Muscle layer of colon (tissue), 2 donors: ENCODE results near the gene PRMT7.

ENCODE experiments used
- H3K27ac ChIP-seq: one replicate; pipeline ENCODE4 v1.7.0; 2013; ENCODE audit warnings: low read depth, mild to moderate bottlenecking, low read length, moderate library complexity
- H3K27me3 ChIP-seq, 2 donors: one replicate each; pipeline ENCODE4 v1.7.0; 2013; ENCODE audit warnings: low read length in 2 of 2, mild to moderate bottlenecking in 2 of 2; ENCODE audit not compliant: insufficient read depth in 2 of 2, control insufficient read depth in 1 of 2
- H3K36me3 ChIP-seq: one replicate; pipeline ENCODE4 v1.7.0; 2013; ENCODE audit warnings: mild to moderate bottlenecking, low read length; ENCODE audit not compliant: insufficient read depth
- H3K4me1 ChIP-seq: one replicate; pipeline ENCODE4 v1.7.0; 2013; ENCODE audit warnings: mild to moderate bottlenecking, low read length; ENCODE audit not compliant: insufficient read depth
- H3K4me3 ChIP-seq, 2 donors: one replicate each; pipeline ENCODE4 v1.7.0; 2013; ENCODE audit warnings: low read length in 2 of 2, low read depth in 1 of 2, mild to moderate bottlenecking in 1 of 2, moderate library complexity in 1 of 2
- H3K9ac ChIP-seq: one replicate; pipeline ENCODE4 v1.7.0; 2013; ENCODE audit warnings: low read length
- H3K9me3 ChIP-seq: one replicate; pipeline ENCODE4 v1.7.0; 2013; ENCODE audit warnings: mild to moderate bottlenecking, low read length
- donor health status: abdominal sarcoma.
- donor health status: Adenocarcinoma of cecum.

The PRMT7 gene

DNA sequence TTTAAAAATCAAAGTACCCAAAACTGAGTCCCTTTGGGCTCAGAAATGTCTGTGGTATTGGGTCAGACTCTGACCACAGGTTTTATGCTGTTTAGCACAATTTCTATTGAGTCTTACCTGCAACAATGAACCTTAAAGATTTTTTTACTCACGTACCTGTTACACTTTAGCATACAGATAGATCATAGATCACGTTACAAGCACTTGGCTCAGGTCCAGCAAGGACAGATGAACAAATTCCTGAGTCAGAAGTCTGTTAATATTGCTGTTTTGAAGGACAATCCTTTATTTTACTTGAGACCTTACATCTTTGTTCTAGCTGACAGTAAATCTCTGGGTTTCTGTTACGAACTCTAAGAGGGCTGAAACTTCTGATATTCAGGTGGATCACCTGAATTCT, 12.9 kb upstream of the PRMT7 start:
- peaks cover 12% of the 10 kb centered on the region for H3K4me1 ChIP-seq
- H3K9me3 ChIP-seq = no peaks in the 10 kb centered on the region
- no peaks in the 10 kb centered on the region for H3K27me3 ChIP-seq
- H3K9ac ChIP-seq = no peak overlapping the region
- H3K4me3 ChIP-seq = no peak overlapping the region
- H3K36me3 ChIP-seq = peaks cover 66% of the 10 kb centered on the region
- H3K27ac ChIP-seq = no peak overlapping the region

DNA sequence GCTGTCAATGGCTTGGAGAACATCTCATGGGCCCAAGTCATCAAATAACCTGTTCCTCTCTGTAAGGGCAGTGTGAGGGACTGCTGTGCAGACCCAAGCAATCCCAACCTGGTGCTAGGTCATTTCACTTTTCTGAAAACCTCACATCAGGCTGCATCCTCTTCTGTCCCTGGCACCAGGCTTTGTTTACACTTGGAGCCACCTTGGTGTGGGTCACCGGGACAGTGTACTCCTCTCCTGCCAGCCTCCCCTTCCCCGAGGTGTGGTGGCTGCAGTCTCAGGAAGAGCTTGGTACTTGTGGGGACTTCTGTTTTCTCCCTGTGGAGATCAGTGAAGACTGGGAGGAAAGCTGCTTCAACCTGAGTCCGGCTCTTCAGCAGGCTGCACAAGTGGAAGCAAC, 12.5 kb upstream of the PRMT7 start:
- Histone ChIP-seq H3K36me3 (peaks cover 67% of the 10 kb centered on the region), H3K27ac (peak overlapping the region; percentile 68)

DNA sequence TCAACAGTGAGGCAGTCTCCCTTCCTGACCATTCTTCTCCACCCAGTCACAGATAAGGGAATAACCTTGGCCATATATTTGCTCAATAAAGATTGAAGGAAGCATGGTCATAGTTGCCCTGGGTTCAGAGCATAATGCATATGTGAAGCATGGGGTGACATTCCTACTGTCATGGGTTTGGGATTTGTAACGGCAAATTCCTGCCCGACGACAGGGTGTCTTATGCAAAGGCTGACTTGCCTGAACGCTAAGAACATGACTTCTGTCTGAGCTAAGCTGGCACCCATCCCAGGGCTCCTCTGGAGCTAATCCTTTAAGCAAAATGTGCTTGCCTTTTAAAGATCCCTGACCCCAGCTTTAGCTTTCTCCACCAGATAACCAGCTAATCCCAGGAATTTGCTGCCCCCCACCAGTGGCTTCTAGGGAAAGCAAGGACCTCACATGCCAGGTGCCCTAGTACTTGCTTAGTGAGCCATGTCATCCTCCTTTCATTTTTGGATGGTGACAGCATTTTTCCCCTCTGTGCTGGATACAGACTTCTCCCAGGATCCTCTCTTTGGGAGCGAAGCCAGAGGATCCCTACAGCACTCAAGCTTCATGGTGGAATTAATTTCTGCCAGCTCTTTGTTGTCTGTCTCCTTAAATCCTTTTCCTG, 11.8 kb upstream of the PRMT7 start:
- Histone ChIP-seq H3K4me1 (peaks cover 12% of the 10 kb centered on the region), H3K9ac (no peak overlapping the region), H3K27me3 (no peaks in the 10 kb centered on the region), H3K36me3 (peaks cover 66% of the 10 kb centered on the region), H3K4me3 (no peak overlapping the region), H3K9me3 (no peaks in the 10 kb centered on the region), H3K27ac (peak overlapping the region; percentile 68)

More for the DNA sequence above, 12.5 kb upstream of the PRMT7 start:
- Histone ChIP-seq H3K27me3 (no peaks in the 10 kb centered on the region), H3K9ac (no peak overlapping the region), H3K4me1 (peaks cover 12% of the 10 kb centered on the region), H3K9me3 (no peaks in the 10 kb centered on the region), H3K4me3 (no peak overlapping the region)

DNA sequence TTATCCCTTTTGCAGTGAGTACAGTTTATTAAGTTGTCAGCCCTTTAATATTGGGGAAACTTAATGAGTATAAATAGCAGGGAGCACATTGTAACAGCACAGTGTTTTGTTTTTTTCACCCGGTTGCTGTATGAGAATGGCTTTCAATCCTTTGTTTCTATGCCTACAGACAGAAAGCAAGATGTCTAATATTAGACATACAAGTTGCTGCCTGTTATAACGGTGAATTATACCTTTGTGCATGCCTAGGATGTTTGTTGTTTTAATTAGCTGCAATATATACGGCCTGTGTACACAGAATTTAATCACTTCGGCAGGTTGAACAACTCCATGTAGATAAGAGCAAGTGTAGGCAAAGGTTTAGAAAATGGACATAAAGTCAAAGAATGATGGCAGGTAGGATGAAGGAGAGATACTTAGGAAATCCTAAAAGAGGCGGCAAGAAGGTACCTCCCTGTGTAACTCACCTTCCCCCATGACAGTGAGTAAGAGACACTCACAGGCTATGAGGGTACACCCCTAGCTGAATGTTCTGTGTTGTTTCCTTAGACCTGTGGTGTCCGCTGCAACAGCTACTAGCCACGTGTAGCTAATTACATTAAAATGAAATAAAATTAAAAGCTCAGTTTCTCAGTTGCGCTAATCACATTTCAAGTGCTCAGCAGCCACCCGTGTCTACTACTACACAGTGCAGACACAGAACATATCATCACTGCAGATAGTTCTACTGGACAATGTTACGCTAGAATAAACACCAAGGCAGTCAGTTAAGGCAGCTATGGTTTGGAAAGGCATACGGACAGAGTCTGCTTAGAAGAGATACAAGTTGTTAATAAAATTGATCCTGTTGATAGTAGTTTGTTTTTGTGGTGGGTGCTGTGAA, 11.0 kb upstream of the PRMT7 start:
- peaks cover 12% of the 10 kb centered on the region for H3K4me1 ChIP-seq
- no peaks in the 10 kb centered on the region for H3K9me3 ChIP-seq
- no peaks in the 10 kb centered on the region for H3K27me3 ChIP-seq
- H3K36me3 ChIP-seq = peaks cover 62% of the 10 kb centered on the region
- peak overlapping the region; percentile 68 for H3K27ac ChIP-seq
- H3K9ac ChIP-seq = no peak overlapping the region
- H3K4me3 ChIP-seq = no peak overlapping the region

DNA sequence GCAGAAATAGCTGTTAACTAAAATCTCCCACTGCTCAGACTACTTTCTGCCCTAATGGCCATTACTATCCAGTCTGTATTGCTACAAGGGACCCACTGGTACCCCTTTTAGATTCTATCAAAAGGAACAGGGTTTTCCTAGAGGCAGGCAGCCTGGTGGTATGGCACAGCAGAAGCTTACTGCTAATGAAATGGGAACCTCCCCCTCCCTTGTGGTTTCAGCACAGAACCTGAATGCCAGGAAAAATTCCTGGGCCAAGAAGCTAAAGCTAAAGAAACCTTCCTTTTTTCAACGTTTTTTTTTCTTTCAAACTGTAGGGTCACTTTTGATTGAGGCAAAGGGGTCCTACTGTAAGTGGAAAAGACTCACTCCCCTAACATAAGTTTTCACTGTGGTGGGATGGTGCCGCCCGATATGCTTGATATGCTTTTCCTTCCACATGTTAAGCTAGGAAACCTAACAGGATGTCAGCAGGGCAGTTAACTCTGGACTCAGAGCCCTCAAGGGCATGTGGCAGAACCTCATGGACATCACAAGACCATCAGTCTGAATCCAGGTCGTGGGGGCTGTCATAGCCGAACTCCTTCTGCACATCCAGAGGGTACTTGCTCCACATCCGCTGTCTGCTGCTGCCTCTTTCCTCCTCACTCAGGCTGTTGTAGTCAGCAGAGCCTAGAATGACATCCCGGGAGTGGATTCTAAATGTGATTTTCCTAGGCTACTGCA, 9.9 kb upstream of the PRMT7 start:
- Histone ChIP-seq H3K36me3 (peaks cover 58% of the 10 kb centered on the region), H3K9ac (no peak overlapping the region), H3K9me3 (no peaks in the 10 kb centered on the region), H3K4me3 (no peak overlapping the region), H3K4me1 (peaks cover 12% of the 10 kb centered on the region), H3K27me3 (no peaks in the 10 kb centered on the region), H3K27ac (peak overlapping the region; percentile 19)

DNA sequence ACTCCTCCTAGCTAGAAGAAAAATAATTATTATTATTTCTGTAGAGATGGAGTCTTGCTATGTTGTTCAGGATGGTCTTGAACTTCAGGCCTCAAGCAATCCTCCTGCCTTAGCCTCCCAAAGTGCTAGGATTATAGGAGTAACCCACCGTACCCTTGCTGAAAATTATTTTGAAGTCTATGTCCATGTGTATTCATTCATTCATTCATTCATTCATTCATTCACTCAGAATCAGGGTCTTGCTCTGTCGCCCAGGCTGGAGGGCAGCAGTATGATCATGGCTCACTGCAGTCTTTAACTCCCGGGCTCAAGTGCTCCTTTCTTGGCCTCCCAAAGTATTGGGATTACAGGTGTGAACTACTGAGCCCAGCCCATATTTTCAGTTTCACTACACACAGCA, 4.2 kb upstream of the PRMT7 start:
- H3K4me3 ChIP-seq = no peak overlapping the region
- H3K27me3 ChIP-seq = no peaks in the 10 kb centered on the region
- H3K4me1 ChIP-seq = peaks cover 19% of the 10 kb centered on the region
- H3K9ac ChIP-seq = no peak overlapping the region
- H3K9me3 ChIP-seq = no peaks in the 10 kb centered on the region
- H3K36me3 ChIP-seq = peaks cover 36% of the 10 kb centered on the region
- no peak overlapping the region for H3K27ac ChIP-seq

DNA sequence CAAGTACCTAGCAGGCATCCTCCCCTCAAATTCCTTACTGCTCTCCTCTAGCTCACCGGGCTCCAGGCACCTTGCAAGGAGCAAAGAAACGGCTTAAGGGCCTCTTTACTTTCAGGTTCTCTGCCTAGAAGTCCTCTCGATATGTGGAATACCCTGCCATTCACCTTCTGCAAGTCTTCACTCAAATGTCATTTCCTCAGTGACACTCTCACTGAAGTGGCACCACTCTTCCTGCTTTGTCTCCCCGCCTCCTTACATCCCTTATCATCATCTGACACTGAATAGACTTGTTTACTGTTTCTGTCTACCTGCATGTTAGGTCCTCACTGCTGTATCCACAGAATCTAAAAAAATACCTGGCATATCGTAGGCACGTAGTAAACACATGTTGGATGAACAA, 1.0 kb upstream of the PRMT7 start:
- H3K27ac ChIP-seq = peak overlapping the region; percentile 43
- no peaks in the 10 kb centered on the region for H3K9me3 ChIP-seq
- H3K9ac ChIP-seq = peak overlapping the region; percentile 84
- H3K4me1 ChIP-seq = peaks cover 21% of the 10 kb centered on the region
- H3K36me3 ChIP-seq = peaks cover 28% of the 10 kb centered on the region
- peak overlapping the region; percentile 77 to 89 for H3K4me3 ChIP-seq
- H3K27me3 ChIP-seq = no peaks in the 10 kb centered on the region

DNA sequence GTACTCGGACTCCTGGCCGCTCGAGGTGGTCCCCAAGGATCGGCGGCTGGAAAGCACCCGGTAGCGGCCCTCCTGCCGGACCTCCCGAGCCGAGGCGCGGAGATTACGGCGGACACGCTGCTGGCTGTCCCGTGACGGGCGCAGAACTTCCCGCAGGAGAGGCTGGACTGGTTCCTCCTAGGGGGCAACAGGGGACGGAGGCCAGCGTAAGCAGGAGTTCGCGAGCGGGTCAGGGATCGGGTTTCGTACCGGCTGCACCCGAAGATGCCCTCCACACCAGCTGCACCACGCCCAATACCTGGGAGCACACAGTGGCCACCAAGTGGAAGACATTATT, 414 bp upstream of the PRMT7 start:
- peaks cover 23% of the 10 kb centered on the region for H3K36me3 ChIP-seq
- peak overlapping the region; percentile 77 to 89 for H3K4me3 ChIP-seq
- peak overlapping the region; percentile 43 for H3K27ac ChIP-seq
- H3K9me3 ChIP-seq = no peaks in the 10 kb centered on the region
- peak overlapping the region; percentile 84 for H3K9ac ChIP-seq
- H3K4me1 ChIP-seq = peaks cover 21% of the 10 kb centered on the region
- H3K27me3 ChIP-seq = no peaks in the 10 kb centered on the region

DNA sequence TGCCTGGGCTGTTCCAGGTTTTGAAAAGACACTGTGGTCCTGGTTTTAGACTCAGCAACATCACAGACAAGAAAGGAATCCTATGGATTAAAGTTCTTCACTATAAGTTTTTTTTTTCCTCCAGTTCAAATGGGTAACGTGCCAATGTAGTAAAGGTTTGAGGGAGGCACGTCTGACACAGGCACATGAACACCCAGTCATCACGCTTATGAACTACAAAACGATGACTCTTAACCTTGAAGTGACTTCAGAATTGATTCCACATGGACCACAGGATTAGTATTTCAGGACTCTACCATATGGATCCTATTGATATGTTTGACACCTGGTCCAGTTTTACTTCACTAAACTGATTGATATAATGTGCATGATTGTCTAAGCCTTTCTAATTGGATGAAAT, 2.3 kb downstream of the PRMT7 start:
- no peak overlapping the region for H3K9ac ChIP-seq
- no peaks in the 10 kb centered on the region for H3K9me3 ChIP-seq
- H3K4me3 ChIP-seq = no peak overlapping the region
- no peak overlapping the region for H3K27ac ChIP-seq
- peaks cover 26% of the 10 kb centered on the region for H3K36me3 ChIP-seq
- no peaks in the 10 kb centered on the region for H3K27me3 ChIP-seq
- peaks cover 21% of the 10 kb centered on the region for H3K4me1 ChIP-seq

DNA sequence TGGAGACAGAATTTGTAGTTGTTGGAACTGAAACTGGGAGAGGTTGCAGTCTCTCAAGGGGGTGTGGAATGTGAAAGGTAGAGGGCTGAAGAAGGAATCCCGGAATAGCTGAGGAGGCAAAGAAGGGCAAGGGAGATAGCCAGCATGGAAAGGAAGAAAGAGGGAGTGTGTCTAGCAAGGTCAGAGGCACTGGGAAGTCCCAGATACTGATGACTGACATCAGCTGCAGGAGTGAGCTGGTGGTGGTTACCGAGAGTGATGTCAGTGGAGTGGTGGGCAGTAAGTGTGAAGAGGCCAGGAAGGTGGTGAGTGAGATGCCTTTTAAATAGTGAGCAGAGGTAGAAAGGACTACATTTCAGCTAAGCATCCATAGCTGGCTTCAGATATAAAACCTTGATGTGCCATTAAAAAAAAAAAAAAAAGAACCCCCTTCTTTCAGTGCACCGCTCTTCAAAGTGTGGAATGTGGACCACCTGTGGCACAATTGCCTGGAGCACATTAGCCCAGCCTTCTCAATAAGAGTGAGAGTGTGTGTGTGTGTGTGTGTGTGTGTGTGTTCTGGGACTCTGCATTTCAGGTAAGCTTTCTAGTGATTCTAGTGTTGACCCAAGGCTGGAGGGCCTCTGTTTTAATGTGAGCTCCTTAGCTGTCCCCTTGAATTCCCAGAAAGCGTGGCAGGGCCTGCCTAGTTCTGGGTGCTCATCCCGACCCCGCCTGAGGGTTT, 8.5 kb downstream of the PRMT7 start:
- Histone ChIP-seq H3K36me3 (peaks cover 46% of the 10 kb centered on the region), H3K27ac (no peak overlapping the region), H3K4me3 (no peak overlapping the region), H3K9me3 (no peaks in the 10 kb centered on the region), H3K4me1 (no peaks in the 10 kb centered on the region), H3K9ac (no peak overlapping the region), H3K27me3 (no peaks in the 10 kb centered on the region)

DNA sequence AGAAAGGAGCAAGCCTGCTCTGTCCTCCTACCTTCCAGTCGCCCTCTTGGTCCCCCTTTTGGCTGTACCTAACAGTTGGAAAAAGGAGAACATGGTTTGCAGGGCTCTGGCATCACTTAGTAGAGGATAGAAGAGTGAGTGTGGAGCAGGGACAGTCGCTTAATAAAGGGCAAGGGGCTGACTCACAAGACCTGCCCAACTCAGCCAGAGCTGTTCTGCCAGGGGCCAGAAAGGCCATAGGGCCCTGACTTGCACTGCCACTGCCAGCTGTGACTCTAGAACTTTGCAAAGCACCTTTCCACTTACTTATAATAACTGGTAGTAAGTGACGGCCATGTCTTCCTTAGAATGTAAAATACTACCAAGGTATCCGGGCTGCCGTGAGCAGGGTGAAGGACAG, 13.5 kb downstream of the PRMT7 start:
- H3K9me3 ChIP-seq = no peaks in the 10 kb centered on the region
- peaks cover 4% of the 10 kb centered on the region for H3K4me1 ChIP-seq
- no peak overlapping the region for H3K9ac ChIP-seq
- H3K4me3 ChIP-seq = no peak overlapping the region
- no peaks in the 10 kb centered on the region for H3K27me3 ChIP-seq
- peaks cover 48% of the 10 kb centered on the region for H3K36me3 ChIP-seq
- H3K27ac ChIP-seq = no peak overlapping the region
